Liver (tissue), 9 donors: ENCODE data around the gene ENDOU. TPM values are rescaled to one million over a fixed set of nuclear protein-coding genes. Genes with fewer than 3 reads are reported as not detected.

Source experiments
- DNase-seq: peaks from one replicate; pipeline ENCODE4 v3.0.0-alpha.2; 2017; ENCODE audit warnings: low spot score
- H3K27ac ChIP-seq, 2 donors: one replicate each; pipeline ENCODE4 v1.7.0; 2013; ENCODE audit warnings: inconsistent platforms in 2 of 2, low read length in 2 of 2, control low read depth in 1 of 2, low read depth in 1 of 2, mild to moderate bottlenecking in 1 of 2
- H3K27me3 ChIP-seq, 4 donors: one replicate each; pipeline versions ENCODE4 v1.6.1 to v1.7.0; 2013; ENCODE audit warnings: low read length in 3 of 4, inconsistent platforms in 1 of 4, mild to moderate bottlenecking in 1 of 4, moderate library complexity in 1 of 4; ENCODE audit not compliant: control insufficient read depth in 4 of 4, insufficient read depth in 4 of 4
- H3K36me3 ChIP-seq, 4 donors: one replicate each; pipeline versions ENCODE4 v1.6.1 to v1.7.0; 2013; ENCODE audit warnings: low read length in 3 of 4, mild to moderate bottlenecking in 3 of 4, low read depth in 1 of 4, moderate library complexity in 1 of 4; ENCODE audit not compliant: control insufficient read depth in 4 of 4, insufficient read depth in 3 of 4
- H3K4me1 ChIP-seq, 4 donors: one replicate each; pipeline versions ENCODE4 v1.6.1 to v1.7.0; 2013; ENCODE audit warnings: low read length in 3 of 4, mild to moderate bottlenecking in 3 of 4, moderate library complexity in 1 of 4; ENCODE audit not compliant: control insufficient read depth in 4 of 4, insufficient read depth in 4 of 4
- H3K4me3 ChIP-seq, 3 donors: one replicate each; pipeline versions ENCODE4 v1.6.1 to v1.7.0; 2013; ENCODE audit warnings: low read length in 3 of 3, control low read depth in 1 of 3, low read depth in 1 of 3, mild to moderate bottlenecking in 1 of 3
- H3K9ac ChIP-seq, 2 donors: one replicate each; pipeline ENCODE4 v1.7.0; 2013; ENCODE audit warnings: low read length in 2 of 2, mild to moderate bottlenecking in 2 of 2, moderate library complexity in 2 of 2, control low read depth in 1 of 2, low read depth in 1 of 2
- H3K9me3 ChIP-seq, 4 donors: one replicate each; pipeline versions ENCODE4 v1.6.1 to v1.7.0; 2013; ENCODE audit warnings: low read length in 3 of 4; ENCODE audit not compliant: control insufficient read depth in 4 of 4
- EGR1 ChIP-seq, 2 donors: IDR thresholded peaks; 2 replicates each; pipeline ENCODE4 v1.6.1; 2016 to 2018; ENCODE audit warnings: antibody characterized with exemption in 2 of 2, low read depth in 2 of 2
- GABPA ChIP-seq, 2 donors: IDR thresholded peaks in 1 of 2; conservative IDR thresholded peaks in 1 of 2; 2 replicates each; pipeline ENCODE4 v1.6.1; 2016; ENCODE audit warnings: antibody characterized with exemption in 2 of 2, mild to moderate bottlenecking in 1 of 2, moderate library complexity in 1 of 2
- HNF4A ChIP-seq, 2 donors: conservative IDR thresholded peaks; 2 replicates each; pipeline ENCODE4 v1.6.1; 2016; ENCODE audit warnings: antibody characterized with exemption in 2 of 2, mild to moderate bottlenecking in 2 of 2
- HNF4G ChIP-seq: IDR thresholded peaks from 2 replicates; pipeline ENCODE4 v1.6.1; 2016; ENCODE audit warnings: antibody characterized with exemption
- JUND ChIP-seq, 2 donors: IDR thresholded peaks; 2 replicates each; pipeline ENCODE4 v1.6.1; 2016; ENCODE audit warnings: antibody characterized with exemption in 2 of 2
- MAX ChIP-seq: IDR thresholded peaks from 2 replicates; pipeline ENCODE4 v1.6.1; 2016; ENCODE audit warnings: antibody characterized with exemption
- NR2F2 ChIP-seq: IDR thresholded peaks from 2 replicates; pipeline ENCODE4 v1.6.1; 2016; ENCODE audit warnings: antibody characterized with exemption
- RAD21 ChIP-seq, 2 donors: IDR thresholded peaks; 2 replicates each; pipeline ENCODE4 v1.6.1; 2016; ENCODE audit warnings: antibody characterized with exemption in 2 of 2, mild to moderate bottlenecking in 2 of 2
- REST ChIP-seq: IDR thresholded peaks from 2 replicates; pipeline ENCODE4 v1.6.1; 2016; ENCODE audit warnings: antibody characterized with exemption, mild to moderate bottlenecking
- RXRA ChIP-seq, 2 donors: IDR thresholded peaks; 2 replicates each; pipeline ENCODE4 v1.6.1; 2017 to 2018; ENCODE audit warnings: antibody characterized with exemption in 2 of 2, mild to moderate bottlenecking in 1 of 2
- YY1 ChIP-seq: IDR thresholded peaks from 2 replicates; pipeline ENCODE4 v1.6.1; 2016; ENCODE audit warnings: antibody characterized with exemption, mild to moderate bottlenecking
- ZBTB33 ChIP-seq: IDR thresholded peaks from 2 replicates; pipeline ENCODE4 v1.6.1; 2016; ENCODE audit warnings: antibody characterized with exemption
- WGBS: extraction: QIAGEN DNeasy Blood & Tissue Kit; methylation state at CpG from one replicate; pipeline ENCODE4 v1.1.7; 2013; 5-methylcytosine and 5-hydroxymethylcytosine counted together
- polyA plus RNA-seq, 2 donors: library from polyadenylated mRNA; stranded (reverse) in 1 of 2; unstranded in 1 of 2; fragments of 200-250 nt in 1 of 2; fragments of >200 nt in 1 of 2; fragmentation: Nextera tagmentation in 1 of 2; extraction: Ambion mirVana in 1 of 2; gene quantifications; one replicate each; pipeline versions ENCODE4 v1.2.1 to v1.2.3, GENCODE V29; 2013 to 2015
- total RNA-seq, 2 donors: library from RNA; depleted of rRNA; stranded (reverse); fragments of >200 nt; gene quantifications; one replicate each; pipeline ENCODE4 v1.2.3, GENCODE V29; 2014
- donor health status: healthy.
- donor health status: healthy.
- donor health status: healthy.
- donor health status: healthy.
- donor health status: healthy.

Gene ENDOU
- total and polyA plus RNA-seq, 4 donors: 0.25 TPM; not detected in 3

- 79% methylated on average over 12 of the region's 12 CpGs for WGBS
- H3K9ac ChIP-seq: no peak overlapping the region
- H3K4me1 ChIP-seq: peaks cover 0 to 18% (median 9%) of the 10 kb centered on the region in 4 donors
- no peaks in the 10 kb centered on the region for H3K36me3 ChIP-seq
- H3K9me3 ChIP-seq: no peaks in the 10 kb centered on the region
- H3K27ac ChIP-seq: no peak overlapping the region
- no peak overlapping the region for H3K4me3 ChIP-seq
- no peaks in the 10 kb centered on the region for H3K27me3 ChIP-seq
- DNase-seq: no peak
- no peak for TF ChIP-seq YY1
- TF ChIP-seq RAD21 (IDR thresholded peaks at IDR 0.05): no peak
- no peak for TF ChIP-seq JUND (IDR thresholded peaks at IDR 0.05)
- TF ChIP-seq GABPA (IDR thresholded peaks at IDR 0.05 in 1 of 2, conservative IDR thresholded peaks at IDR 0.05 in 1 of 2): no peak
- TF ChIP-seq NR2F2: peak; percentile 79
- no peak for TF ChIP-seq ZBTB33
- TF ChIP-seq RXRA (IDR thresholded peaks at IDR 0.05): no peak
These were observed 30.6 kb upstream of the ENDOU start for GRCh38 chr12:47755655-47756562.

- no peak for TF ChIP-seq EGR1 (IDR thresholded peaks at IDR 0.05; ENCODE audit: low read depth in 2 of 2)
- no peak for TF ChIP-seq NR2F2
- TF ChIP-seq ZBTB33: no peak
- no peak for TF ChIP-seq MAX
- no peak for TF ChIP-seq HNF4G
- TF ChIP-seq JUND (IDR thresholded peaks at IDR 0.05): no peak
- no peak for TF ChIP-seq HNF4A (conservative IDR thresholded peaks at IDR 0.05)
- TF ChIP-seq REST: no peak
- no peaks in the 10 kb centered on the region for H3K27me3 ChIP-seq
- 67% methylated on average over 3 of the region's 3 CpGs for WGBS
- H3K4me1 ChIP-seq: peaks cover 0 to 18% (median 9%) of the 10 kb centered on the region in 4 donors
- H3K4me3 ChIP-seq: no peak overlapping the region
- H3K9ac ChIP-seq: no peak overlapping the region
- no peak overlapping the region for H3K27ac ChIP-seq
- no peaks in the 10 kb centered on the region for H3K36me3 ChIP-seq
- H3K9me3 ChIP-seq: no peaks in the 10 kb centered on the region
- DNase-seq: no peak
These were observed 29.6 kb upstream of the ENDOU start for GRCh38 chr12:47754881-47755280.
